SK-N-SH (cell line): Measurements from ENCODE around the gene FKRP. TPM values are rescaled to one million over a fixed set of nuclear protein-coding genes. Genes with fewer than 3 reads are reported as not detected.

ENCODE experiments used
- CTCF ChIA-PET: fragments of 300-600, 350-600 bp; formaldehyde crosslinking; extraction: SDS; loops from one replicate; lab custom pipeline; 2021; lab: Yijun Ruan, JAX
- POLR2A ChIA-PET: fragments of 350-600 bp; sonication (Branson Sonifier 250); formaldehyde crosslinking; extraction: SDS; loops from one replicate; lab custom pipeline; 2020; ENCODE audit warnings: antibody characterized with exemption, inconsistent platforms; lab: Yijun Ruan, JAX
- DNase-seq: peaks from one replicate; pipeline ENCODE4 v3.0.0; 2012
- H2AFZ ChIP-seq: fragments of 200-600 bp; sonication (generic); 2 replicates; pipeline ENCODE4 v1.8.1; 2016; ENCODE audit warnings: antibody characterized with exemption, mild to moderate bottlenecking, low read depth
- H3F3A ChIP-seq: fragments of 200-600 bp; sonication (generic); replicated peaks from 2 replicates; pipeline ENCODE3; 2016; ENCODE audit warnings: antibody characterized with exemption, mild to moderate bottlenecking; ENCODE audit not compliant: insufficient read depth
- H3K27ac ChIP-seq, 2 experiments: fragments of 200-500 bp in 1 of 2; fragments of 200-600 bp in 1 of 2; sonication (Bioruptor generic) in 1 of 2; sonication (generic), shearing (Covaris generic) in 1 of 2; 2 replicates each; pipeline versions ENCODE4 v1.5.1 to v1.6.1; 2014 to 2016; ENCODE audit warnings: low read depth in 2 of 2, inconsistent platforms in 1 of 2, low read length in 1 of 2, mild to moderate bottlenecking in 1 of 2, mixed read lengths in 1 of 2
- H3K27me3 ChIP-seq: fragments of 200-600 bp; sonication (generic), shearing (Covaris generic); 2 replicates; pipeline ENCODE4 v1.6.1; 2016; ENCODE audit warnings: mixed run types; ENCODE audit not compliant: insufficient read depth
- H3K36me3 ChIP-seq, 2 experiments: fragments of 200-500 bp in 1 of 2; fragments of 200-600 bp in 1 of 2; sonication (Bioruptor generic) in 1 of 2; sonication (generic) in 1 of 2; replicated peaks in 1 of 2; 2 replicates each; pipeline versions ENCODE3 to v1.5.1; 2014 to 2016; ENCODE audit warnings: low read length in 1 of 2, mild to moderate bottlenecking in 1 of 2; ENCODE audit not compliant: insufficient read depth in 2 of 2, control insufficient read depth in 1 of 2
- H3K4me1 ChIP-seq, 2 experiments: fragments of 200-500 bp in 1 of 2; fragments of 200-600 bp in 1 of 2; sonication (Bioruptor generic) in 1 of 2; sonication (generic), shearing (Covaris generic) in 1 of 2; 2 replicates each; pipeline versions ENCODE4 v1.5.1 to v1.6.1; 2014 to 2016; ENCODE audit warnings: low read depth in 1 of 2, low read length in 1 of 2, mixed run types in 1 of 2; ENCODE audit not compliant: insufficient read depth in 2 of 2, control insufficient read depth in 1 of 2
- H3K4me2 ChIP-seq: fragments of 200-600 bp; sonication (generic), shearing (Covaris generic); 2 replicates; pipeline ENCODE4 v1.6.1; 2017; ENCODE audit warnings: mixed run types
- H3K4me3 ChIP-seq, 2 experiments: fragments of 200-500 bp in 1 of 2; fragments of 200-600 bp in 1 of 2; sonication (Bioruptor generic) in 1 of 2; sonication (generic), shearing (Covaris generic) in 1 of 2; 2 replicates each; pipeline versions ENCODE4 v1.5.1 to v1.8.1; 2014 to 2016; ENCODE audit warnings: low read depth in 2 of 2, inconsistent platforms in 1 of 2, low read length in 1 of 2, mild to moderate bottlenecking in 1 of 2, mixed read lengths in 1 of 2, moderate library complexity in 1 of 2
- H3K79me2 ChIP-seq: fragments of 200-600 bp; sonication (generic); 2 replicates; pipeline ENCODE4 v1.8.1; 2017; ENCODE audit warnings: mild to moderate bottlenecking; ENCODE audit not compliant: insufficient read depth
- H3K9ac ChIP-seq: fragments of 200-600 bp; sonication (generic); 2 replicates; pipeline ENCODE4 v1.6.1; 2017; ENCODE audit warnings: mixed run types
- H3K9me2 ChIP-seq: fragments of 200-600 bp; sonication (generic); 2 replicates; pipeline ENCODE4 v1.6.1; 2017; ENCODE audit warnings: mixed run types
- H3K9me3 ChIP-seq: fragments of 200-600 bp; sonication (generic); 2 replicates; pipeline ENCODE4 v1.6.1; 2017; ENCODE audit warnings: mixed run types, mild to moderate bottlenecking, moderate library complexity
- H4K20me1 ChIP-seq: fragments of 200-600 bp; sonication (generic); 2 replicates; pipeline ENCODE4 v1.6.1; 2017; ENCODE audit warnings: mild to moderate bottlenecking, mixed run types; ENCODE audit not compliant: insufficient read depth
- CHD2 ChIP-seq: fragments of 150-350 bp; IDR thresholded peaks from 2 replicates; pipeline ENCODE4 v1.6.1; 2018; ENCODE audit warnings: low read length; ENCODE audit not compliant: partially characterized antibody
- ELF1 ChIP-seq: IDR thresholded peaks from 2 replicates; pipeline ENCODE4 v1.4.0; 2012
- FOSL2 ChIP-seq: IDR thresholded peaks from 2 replicates; pipeline ENCODE4 v1.4.0; 2012; ENCODE audit warnings: low read depth, mild to moderate bottlenecking, moderate library complexity, borderline replicate concordance
- FOXM1 ChIP-seq: IDR thresholded peaks from 2 replicates; pipeline ENCODE4 v1.4.0; 2012; ENCODE audit warnings: low read depth, mild to moderate bottlenecking
- GABPA ChIP-seq: IDR thresholded peaks from 2 replicates; pipeline ENCODE4 v1.4.0; 2012; ENCODE audit warnings: low read depth, mild to moderate bottlenecking
- JUND ChIP-seq: IDR thresholded peaks from 2 replicates; pipeline ENCODE4 v1.4.0; 2012
- NRF1 ChIP-seq: IDR thresholded peaks from 2 replicates; pipeline ENCODE4 v1.6.1; 2012; ENCODE audit warnings: low read depth, mild to moderate bottlenecking, low read length
- RFX5 ChIP-seq: IDR thresholded peaks from 2 replicates; pipeline ENCODE4 v1.6.1; 2012; ENCODE audit warnings: mild to moderate bottlenecking, improper control_type of control experiment, low read length
- RXRA ChIP-seq: IDR thresholded peaks from 2 replicates; pipeline ENCODE4 v1.4.0; 2012; ENCODE audit warnings: low read depth, mild to moderate bottlenecking, borderline replicate concordance
- WGBS: methylation state at CpG from one replicate; pipeline ENCODE4 v1.1.6; 2017; ENCODE audit warnings: low lambda C conversion rate; 5-methylcytosine and 5-hydroxymethylcytosine counted together
- polyA plus RNA-seq, 3 experiments: library from polyadenylated mRNA; depleted of rRNA; stranded (reverse); fragments of >200 nt; gene quantifications; 2 replicates each; pipeline ENCODE4 v1.2.3, GENCODE V29; 2012
- TF ChIP-seq, protein P1 (sequence below): IDR thresholded peaks from 2 replicates; pipeline ENCODE4 v1.4.0; 2012; ENCODE audit warnings: low read depth, borderline replicate concordance
- TF ChIP-seq, protein P2 (sequence below): fragments of 150-350 bp; IDR thresholded peaks from 2 replicates; pipeline ENCODE4 v1.6.1; 2017; ENCODE audit warnings: antibody characterized with exemption, low read length, low read depth, borderline replicate concordance
- TF ChIP-seq, protein P3 (sequence below): fragments of 200-600 bp; sonication (generic); IDR thresholded peaks from 2 replicates; pipeline ENCODE4 v1.6.1; 2017; ENCODE audit warnings: antibody characterized with exemption, mild to moderate bottlenecking, moderate library complexity
- TF ChIP-seq, protein P4 (sequence below): fragments of 150-350 bp; IDR thresholded peaks from 2 replicates; pipeline ENCODE4 v1.6.1; 2016; ENCODE audit warnings: mild to moderate bottlenecking, low read depth, low read length

The FKRP gene
- polyA plus RNA-seq, 1 of the 3 experiments (the other 2 are of a cell fraction), result 37.3 TPM

DNA sequence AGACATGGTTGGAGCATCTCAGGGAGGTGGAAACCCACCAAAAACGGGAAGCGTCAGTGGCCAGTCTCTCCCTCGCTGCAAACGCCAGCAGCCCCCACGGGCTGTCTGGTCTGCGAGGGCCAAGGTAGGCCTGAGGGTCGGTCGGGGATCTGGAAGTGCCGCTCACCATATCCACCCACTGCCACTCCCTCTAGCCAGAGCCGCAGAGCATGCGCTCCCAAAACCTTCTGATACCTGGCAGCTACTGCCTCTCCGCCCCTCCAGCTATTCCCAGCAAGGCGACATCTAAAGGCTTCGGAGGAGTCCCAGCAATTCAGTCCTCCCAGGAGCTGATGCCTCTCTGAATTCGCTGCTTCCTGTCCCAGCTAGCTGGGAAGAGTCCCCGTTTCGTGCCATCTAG lies 4.4 kb upstream of the FKRP start:
- H2AFZ ChIP-seq, result no peak overlapping the region
- H3F3A ChIP-seq, result no peaks in the 10 kb centered on the region
- no peaks in the 10 kb centered on the region for H3K9me2 ChIP-seq
- no peak overlapping the region for H3K4me3 ChIP-seq
- no peak overlapping the region for H3K9ac ChIP-seq
- no peaks in the 10 kb centered on the region for H3K9me3 ChIP-seq
- WGBS, result 91% methylated on average over 15 of the region's 17 CpGs
- H3K36me3 ChIP-seq, result peaks cover 0 to 32% of the 10 kb centered on the region in 2 experiments
- peaks cover 0 to 18% of the 10 kb centered on the region in 2 experiments; a peak in 1 of 4 replicates for H3K4me1 ChIP-seq
- no peaks in the 10 kb centered on the region for H3K27me3 ChIP-seq
- H3K4me2 ChIP-seq, result no peak overlapping the region
- ChIA-PET CTCF (interaction anchor here (1.1 to 5.8 kb wide), 8 partner anchors 12 to 99 kb away, joined by 3 to 48 read pairs (median 4); partner anchors contain the start of gene DACT3), POLR2A (no interaction called here)
- H4K20me1 ChIP-seq, result peaks cover 83% of the 10 kb centered on the region
- DNase-seq, result no peak
- TF ChIP-seq NRF1 (no peak), JUND (no peak), FOXM1 (no peak), GABPA (no peak), RFX5 (no peak), CHD2 (no peak), ELF1 (no peak), RXRA (no peak), FOSL2 (no peak)
- TF ChIP-seq, protein P1, sequence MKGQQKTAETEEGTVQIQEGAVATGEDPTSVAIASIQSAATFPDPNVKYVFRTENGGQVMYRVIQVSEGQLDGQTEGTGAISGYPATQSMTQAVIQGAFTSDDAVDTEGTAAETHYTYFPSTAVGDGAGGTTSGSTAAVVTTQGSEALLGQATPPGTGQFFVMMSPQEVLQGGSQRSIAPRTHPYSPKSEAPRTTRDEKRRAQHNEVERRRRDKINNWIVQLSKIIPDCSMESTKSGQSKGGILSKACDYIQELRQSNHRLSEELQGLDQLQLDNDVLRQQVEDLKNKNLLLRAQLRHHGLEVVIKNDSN, result no peak
- TF ChIP-seq, protein P2, sequence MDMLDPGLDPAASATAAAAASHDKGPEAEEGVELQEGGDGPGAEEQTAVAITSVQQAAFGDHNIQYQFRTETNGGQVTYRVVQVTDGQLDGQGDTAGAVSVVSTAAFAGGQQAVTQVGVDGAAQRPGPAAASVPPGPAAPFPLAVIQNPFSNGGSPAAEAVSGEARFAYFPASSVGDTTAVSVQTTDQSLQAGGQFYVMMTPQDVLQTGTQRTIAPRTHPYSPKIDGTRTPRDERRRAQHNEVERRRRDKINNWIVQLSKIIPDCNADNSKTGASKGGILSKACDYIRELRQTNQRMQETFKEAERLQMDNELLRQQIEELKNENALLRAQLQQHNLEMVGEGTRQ, result no peak
- TF ChIP-seq, protein P3, sequence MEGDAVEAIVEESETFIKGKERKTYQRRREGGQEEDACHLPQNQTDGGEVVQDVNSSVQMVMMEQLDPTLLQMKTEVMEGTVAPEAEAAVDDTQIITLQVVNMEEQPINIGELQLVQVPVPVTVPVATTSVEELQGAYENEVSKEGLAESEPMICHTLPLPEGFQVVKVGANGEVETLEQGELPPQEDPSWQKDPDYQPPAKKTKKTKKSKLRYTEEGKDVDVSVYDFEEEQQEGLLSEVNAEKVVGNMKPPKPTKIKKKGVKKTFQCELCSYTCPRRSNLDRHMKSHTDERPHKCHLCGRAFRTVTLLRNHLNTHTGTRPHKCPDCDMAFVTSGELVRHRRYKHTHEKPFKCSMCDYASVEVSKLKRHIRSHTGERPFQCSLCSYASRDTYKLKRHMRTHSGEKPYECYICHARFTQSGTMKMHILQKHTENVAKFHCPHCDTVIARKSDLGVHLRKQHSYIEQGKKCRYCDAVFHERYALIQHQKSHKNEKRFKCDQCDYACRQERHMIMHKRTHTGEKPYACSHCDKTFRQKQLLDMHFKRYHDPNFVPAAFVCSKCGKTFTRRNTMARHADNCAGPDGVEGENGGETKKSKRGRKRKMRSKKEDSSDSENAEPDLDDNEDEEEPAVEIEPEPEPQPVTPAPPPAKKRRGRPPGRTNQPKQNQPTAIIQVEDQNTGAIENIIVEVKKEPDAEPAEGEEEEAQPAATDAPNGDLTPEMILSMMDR, result no peak
- TF ChIP-seq, protein P4, sequence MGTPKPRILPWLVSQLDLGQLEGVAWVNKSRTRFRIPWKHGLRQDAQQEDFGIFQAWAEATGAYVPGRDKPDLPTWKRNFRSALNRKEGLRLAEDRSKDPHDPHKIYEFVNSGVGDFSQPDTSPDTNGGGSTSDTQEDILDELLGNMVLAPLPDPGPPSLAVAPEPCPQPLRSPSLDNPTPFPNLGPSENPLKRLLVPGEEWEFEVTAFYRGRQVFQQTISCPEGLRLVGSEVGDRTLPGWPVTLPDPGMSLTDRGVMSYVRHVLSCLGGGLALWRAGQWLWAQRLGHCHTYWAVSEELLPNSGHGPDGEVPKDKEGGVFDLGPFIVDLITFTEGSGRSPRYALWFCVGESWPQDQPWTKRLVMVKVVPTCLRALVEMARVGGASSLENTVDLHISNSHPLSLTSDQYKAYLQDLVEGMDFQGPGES, result no peak
- H3K27ac ChIP-seq, result no peak overlapping the region
- peaks cover 95% of the 10 kb centered on the region for H3K79me2 ChIP-seq
